Neural progenitor cell (in vitro differentiated cells): Measurements from ENCODE around the gene MPPED1.

Source experiments
- EZH2phosphoT487 ChIP-seq: fragments of 200-600 bp; sonication (generic); IDR thresholded peaks from 2 replicates; pipeline ENCODE4 v1.6.1; 2017; ENCODE audit warnings: antibody characterized with exemption
- TF ChIP-seq, protein P1 (sequence below): fragments of 200-600 bp; sonication (generic); IDR thresholded peaks from 2 replicates; pipeline ENCODE4 v1.5.1; 2017; ENCODE audit warnings: antibody characterized with exemption, mild to moderate bottlenecking

DNA sequence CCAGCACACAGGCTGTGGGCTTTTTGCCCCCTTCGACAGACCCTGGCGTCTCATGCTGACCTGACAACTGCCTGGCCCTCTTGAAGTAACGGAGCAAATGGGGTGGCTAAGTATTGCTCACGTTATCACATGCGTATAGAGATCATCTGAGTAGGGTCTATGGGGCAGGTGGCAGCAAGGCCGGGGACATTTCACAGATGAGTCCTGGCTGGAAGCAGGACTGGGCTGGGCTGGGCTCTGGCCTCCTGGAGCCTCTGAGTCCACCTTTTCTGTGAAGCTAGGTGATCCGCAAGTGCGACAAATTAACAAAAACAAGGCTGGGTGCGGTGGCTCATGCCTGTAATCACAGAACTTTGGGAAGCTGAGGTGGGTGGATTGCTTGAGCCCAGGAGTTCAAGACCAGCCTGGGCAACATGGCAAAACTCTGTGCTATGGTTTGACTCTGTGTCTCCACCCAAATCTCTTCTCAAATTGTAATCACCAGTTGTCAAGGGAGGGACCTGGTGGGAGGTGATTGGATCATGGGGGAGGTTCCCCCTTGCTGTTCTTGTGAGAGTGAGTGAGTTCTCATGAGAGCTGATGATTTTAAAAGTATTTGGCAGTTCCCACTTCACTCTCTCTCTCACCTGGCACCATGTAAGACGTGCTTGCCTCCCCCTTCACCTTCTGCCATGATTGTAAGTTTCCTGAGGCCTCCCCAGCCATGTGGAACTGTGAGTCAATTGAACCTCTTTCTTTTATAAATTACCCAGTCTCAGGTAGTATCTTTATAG is 122.0 kb downstream of the MPPED1 start:
- TF ChIP-seq, protein P1, sequence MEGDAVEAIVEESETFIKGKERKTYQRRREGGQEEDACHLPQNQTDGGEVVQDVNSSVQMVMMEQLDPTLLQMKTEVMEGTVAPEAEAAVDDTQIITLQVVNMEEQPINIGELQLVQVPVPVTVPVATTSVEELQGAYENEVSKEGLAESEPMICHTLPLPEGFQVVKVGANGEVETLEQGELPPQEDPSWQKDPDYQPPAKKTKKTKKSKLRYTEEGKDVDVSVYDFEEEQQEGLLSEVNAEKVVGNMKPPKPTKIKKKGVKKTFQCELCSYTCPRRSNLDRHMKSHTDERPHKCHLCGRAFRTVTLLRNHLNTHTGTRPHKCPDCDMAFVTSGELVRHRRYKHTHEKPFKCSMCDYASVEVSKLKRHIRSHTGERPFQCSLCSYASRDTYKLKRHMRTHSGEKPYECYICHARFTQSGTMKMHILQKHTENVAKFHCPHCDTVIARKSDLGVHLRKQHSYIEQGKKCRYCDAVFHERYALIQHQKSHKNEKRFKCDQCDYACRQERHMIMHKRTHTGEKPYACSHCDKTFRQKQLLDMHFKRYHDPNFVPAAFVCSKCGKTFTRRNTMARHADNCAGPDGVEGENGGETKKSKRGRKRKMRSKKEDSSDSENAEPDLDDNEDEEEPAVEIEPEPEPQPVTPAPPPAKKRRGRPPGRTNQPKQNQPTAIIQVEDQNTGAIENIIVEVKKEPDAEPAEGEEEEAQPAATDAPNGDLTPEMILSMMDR = no peak
- no peak for TF ChIP-seq EZH2phosphoT487
